ENCODE measurements around the gene BAG1. TPM values are rescaled to one million over a fixed set of nuclear protein-coding genes. Genes with fewer than 3 reads are reported as not detected.
A peak's percentile ranks its signal among the peaks of the same experiment; 100 is the strongest.

The BAG1 gene
- total and polyA plus RNA-seq, 12 donors, result 71.9 to 159 (median 132) TPM

DNA sequence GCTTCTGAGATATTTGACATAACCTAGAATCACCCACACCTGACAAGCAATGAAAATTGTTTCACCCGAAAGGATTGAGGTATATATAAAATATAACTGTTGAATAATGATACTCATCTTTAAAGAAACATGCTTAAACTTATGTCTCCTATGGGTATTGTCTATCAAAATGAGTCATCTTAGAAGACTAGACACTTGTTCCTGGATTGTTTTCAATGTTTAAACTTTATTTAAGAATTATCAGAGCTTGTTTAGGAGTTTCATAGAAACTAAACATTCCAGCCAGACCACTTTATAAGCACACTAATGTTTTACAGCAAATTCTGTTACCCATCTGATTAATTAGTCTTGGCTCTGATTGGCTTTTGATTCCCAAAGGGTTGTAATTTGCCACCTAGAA, 45.4 kb upstream of the BAG1 start:
- Histone ChIP-seq H3K27me3 (no peaks in the 10 kb centered on the region), H3K4me3 (no peak overlapping the region), H3K27ac (peak overlapping the region in 1 of 10 donors; percentile 19), H3K36me3 (peaks cover 0 to 100% (median 90%) of the 10 kb centered on the region in 9 donors), H3K4me1 (peaks cover 0 to 10% (median 0%) of the 10 kb centered on the region in 9 donors), H3K9me3 (no peaks in the 10 kb centered on the region)
- 88 to 92% methylated on average over 1 of the region's 1 CpG for WGBS, 2 donors
- no peak for ATAC-seq
- no peak for DNase-seq
- TF ChIP-seq, protein P1, sequence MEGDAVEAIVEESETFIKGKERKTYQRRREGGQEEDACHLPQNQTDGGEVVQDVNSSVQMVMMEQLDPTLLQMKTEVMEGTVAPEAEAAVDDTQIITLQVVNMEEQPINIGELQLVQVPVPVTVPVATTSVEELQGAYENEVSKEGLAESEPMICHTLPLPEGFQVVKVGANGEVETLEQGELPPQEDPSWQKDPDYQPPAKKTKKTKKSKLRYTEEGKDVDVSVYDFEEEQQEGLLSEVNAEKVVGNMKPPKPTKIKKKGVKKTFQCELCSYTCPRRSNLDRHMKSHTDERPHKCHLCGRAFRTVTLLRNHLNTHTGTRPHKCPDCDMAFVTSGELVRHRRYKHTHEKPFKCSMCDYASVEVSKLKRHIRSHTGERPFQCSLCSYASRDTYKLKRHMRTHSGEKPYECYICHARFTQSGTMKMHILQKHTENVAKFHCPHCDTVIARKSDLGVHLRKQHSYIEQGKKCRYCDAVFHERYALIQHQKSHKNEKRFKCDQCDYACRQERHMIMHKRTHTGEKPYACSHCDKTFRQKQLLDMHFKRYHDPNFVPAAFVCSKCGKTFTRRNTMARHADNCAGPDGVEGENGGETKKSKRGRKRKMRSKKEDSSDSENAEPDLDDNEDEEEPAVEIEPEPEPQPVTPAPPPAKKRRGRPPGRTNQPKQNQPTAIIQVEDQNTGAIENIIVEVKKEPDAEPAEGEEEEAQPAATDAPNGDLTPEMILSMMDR (IDR thresholded peaks at IDR 0.05), result no peak
- intact Hi-C loops (cut with DNase I), result no loop called here

DNA sequence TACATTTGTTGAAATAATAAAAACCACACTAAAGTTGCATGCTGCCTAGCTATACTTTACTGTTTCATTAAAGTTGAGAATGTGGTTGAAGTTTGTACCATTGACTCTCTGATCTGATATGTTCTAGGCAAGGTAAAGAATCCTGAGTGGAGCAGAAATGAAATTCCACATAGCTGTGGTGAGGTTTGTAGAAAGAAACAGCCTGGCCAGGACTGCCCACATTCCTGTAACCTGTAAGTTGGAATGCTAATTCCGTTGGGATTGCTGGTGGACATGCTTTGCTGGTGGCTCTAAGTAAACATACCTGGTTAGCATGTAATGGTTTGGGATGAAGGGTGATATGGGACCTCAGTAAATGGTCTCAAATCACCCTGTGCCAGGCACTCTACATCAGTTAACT, 42.6 kb upstream of the BAG1 start:
- ATAC-seq (no peak), DNase-seq (no peak)
- Histone ChIP-seq H3K27ac (no peak overlapping the region), H3K36me3 (peaks cover 0 to 100% (median 95%) of the 10 kb centered on the region in 9 donors), H3K4me3 (no peak overlapping the region), H3K4me1 (peaks cover 0 to 10% (median 0%) of the 10 kb centered on the region in 9 donors), H3K27me3 (no peaks in the 10 kb centered on the region), H3K9me3 (no peaks in the 10 kb centered on the region)
- intact Hi-C loops (cut with DNase I), result no loop called here
- TF ChIP-seq, protein P1 (IDR thresholded peaks at IDR 0.05), result no peak
- 80 to 83% methylated on average over 1 of the region's 1 CpG for WGBS, 2 donors

DNA sequence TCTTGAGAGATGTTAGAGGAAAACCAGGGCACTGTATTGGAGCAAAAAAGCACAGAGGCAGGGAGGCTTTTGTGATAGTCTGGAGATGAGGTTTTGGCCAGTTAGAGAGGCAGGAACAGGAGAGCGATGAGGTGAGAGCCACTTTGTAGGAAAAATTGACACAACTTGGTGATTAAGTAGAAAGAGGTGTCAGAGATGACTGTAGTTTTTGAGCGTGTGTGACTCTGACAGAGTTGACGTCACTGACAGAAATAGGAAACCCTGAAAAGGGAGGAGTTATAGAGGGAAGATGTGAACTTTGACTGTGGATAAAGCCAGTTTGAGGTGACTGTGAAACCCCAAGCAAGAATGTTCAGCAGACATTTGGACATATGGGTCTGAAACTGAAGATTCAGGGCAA, 41.5 kb upstream of the BAG1 start:
- TF ChIP-seq, protein P1 (IDR thresholded peaks at IDR 0.05), result no peak
- no peaks in the 10 kb centered on the region for H3K27me3 ChIP-seq
- ATAC-seq (peak in 4 of 8 donors; percentile 31 to 78 (median 57)), DNase-seq (no peak)
- peak overlapping the region in 1 of 10 donors; percentile 28 for H3K27ac ChIP-seq
- H3K9me3 ChIP-seq, result no peaks in the 10 kb centered on the region
- H3K4me1 ChIP-seq, result peaks cover 0 to 8% (median under 1%) of the 10 kb centered on the region in 9 donors
- WGBS, 2 donors, result 67 to 78% methylated on average over 3 of the region's 3 CpGs
- intact Hi-C loops (cut with DNase I), result no loop called here
- peaks cover 0 to 100% (median 89%) of the 10 kb centered on the region in 9 donors for H3K36me3 ChIP-seq
- H3K4me3 ChIP-seq, result no peak overlapping the region

DNA sequence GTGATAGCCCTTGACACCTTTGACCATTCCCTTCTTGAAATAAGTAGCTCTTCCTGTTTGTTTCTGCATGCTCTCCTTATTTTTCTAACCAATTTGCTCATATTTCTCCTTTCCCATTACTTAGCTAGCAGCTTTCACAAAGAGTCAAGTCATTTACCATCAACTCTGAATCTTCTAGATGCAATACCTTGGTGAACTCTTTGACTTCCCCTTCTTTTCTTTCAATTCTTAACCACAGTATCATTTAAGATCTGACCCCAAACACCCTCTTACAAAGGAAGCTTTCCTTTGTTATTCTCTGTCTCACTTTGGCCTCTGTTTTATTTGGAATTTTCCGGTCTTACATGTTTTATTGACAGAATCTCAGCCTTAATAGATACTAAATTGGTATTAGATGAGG, 39.9 kb upstream of the BAG1 start:
- 96 to 97% methylated on average over 1 of the region's 1 CpG for WGBS, 2 donors
- Histone ChIP-seq H3K4me1 (peaks cover 0 to 23% (median 8%) of the 10 kb centered on the region in 9 donors), H3K36me3 (peaks cover 0 to 100% (median 89%) of the 10 kb centered on the region in 9 donors), H3K9me3 (no peaks in the 10 kb centered on the region), H3K4me3 (no peak overlapping the region), H3K27me3 (no peaks in the 10 kb centered on the region), H3K27ac (no peak overlapping the region)
- DNase-seq (no peak), ATAC-seq (no peak)
- intact Hi-C loops (cut with DNase I), result no loop called here
- TF ChIP-seq, protein P1 (IDR thresholded peaks at IDR 0.05), result no peak

All from heart right ventricle (tissue), 16 donors.